ENCODE measurements around the gene MPO. TPM values are rescaled to one million over a fixed set of nuclear protein-coding genes. Genes with fewer than 3 reads are reported as not detected.

MPO gene
- total and polyA plus RNA-seq, 2 experiments from 2014 or later: not detected

- Histone ChIP-seq H3K4me2 (ENCODE audit: unreplicated experiment) (no peak overlapping the region), H3K27me3 (replicated peaks; ENCODE audit: insufficient read depth) (no peaks in the 10 kb centered on the region; the same call in 1 of the 2 replicates), H2AFZ (no peak overlapping the region), H3K9me3 (ENCODE audit: low read depth) (no peaks in the 10 kb centered on the region), H3K36me3 (ENCODE audit: low read depth) (no peaks in the 10 kb centered on the region), H3K27ac (no peak overlapping the region), H3K4me1 (ENCODE audit: insufficient read depth) (no peaks in the 10 kb centered on the region), H3F3A (ENCODE audit: insufficient read depth) (no peaks in the 10 kb centered on the region), H4K20me1 (ENCODE audit: insufficient read depth) (no peaks in the 10 kb centered on the region), H3K9me2 (ENCODE audit: insufficient read depth) (no peaks in the 10 kb centered on the region), H3K79me2 (ENCODE audit: insufficient read depth) (no peaks in the 10 kb centered on the region), H3K9ac (no peak overlapping the region), H3K4me3 (no peak overlapping the region)
- in situ Hi-C loops (cut with MboI): no loop called here
- DNase-seq: no peak
- WGBS, 2 experiments (ENCODE audit: low coverage in 1 of 2, low lambda C conversion rate in 2 of 2, missing lambda C conversion rate in 2 of 2): 86 to 88% methylated on average over 8 to 9 of the region's 9 CpGs
- no peak for TF ChIP-seq EZH2 (IDR thresholded peaks at IDR 0.05; ENCODE audit: insufficient read depth, poor library complexity, severe bottlenecking)
- TF ChIP-seq EZH2phosphoT487 (IDR thresholded peaks at IDR 0.05; ENCODE audit: insufficient read depth, low read depth): no peak
Observed at GRCh38 chr17:58322581-58323185, 41.9 kb upstream of the MPO start.

GRCh38 chr17:58321571-58322525, 41.1 kb upstream of the MPO start:
- WGBS, 2 experiments (ENCODE audit: low coverage in 1 of 2, low lambda C conversion rate in 2 of 2, missing lambda C conversion rate in 2 of 2): 86 to 88% methylated on average over 18 of the region's 18 CpGs
- no peak for TF ChIP-seq EZH2phosphoT487 (IDR thresholded peaks at IDR 0.05; ENCODE audit: insufficient read depth, low read depth)
- H3K9me3 ChIP-seq (ENCODE audit: low read depth): no peaks in the 10 kb centered on the region
- no peak overlapping the region for H3K4me2 ChIP-seq (ENCODE audit: unreplicated experiment)
- no peak overlapping the region for H3K4me3 ChIP-seq
- H3K36me3 ChIP-seq (ENCODE audit: low read depth): no peaks in the 10 kb centered on the region
- H3K9me2 ChIP-seq (ENCODE audit: insufficient read depth): no peaks in the 10 kb centered on the region
- no peaks in the 10 kb centered on the region for H3K79me2 ChIP-seq (ENCODE audit: insufficient read depth)
- DNase-seq: no peak
- no peaks in the 10 kb centered on the region for H4K20me1 ChIP-seq (ENCODE audit: insufficient read depth)
- no peak overlapping the region for H3K9ac ChIP-seq
- in situ Hi-C loops (cut with MboI): no loop called here
- H3K27me3 ChIP-seq (replicated peaks; ENCODE audit: insufficient read depth): no peaks in the 10 kb centered on the region; the same call in 1 of the 2 replicates
- H3K27ac ChIP-seq: no peak overlapping the region
- H3K4me1 ChIP-seq (ENCODE audit: insufficient read depth): no peaks in the 10 kb centered on the region
- no peak overlapping the region for H2AFZ ChIP-seq
- H3F3A ChIP-seq (ENCODE audit: insufficient read depth): no peaks in the 10 kb centered on the region

GRCh38 chr17:58320570-58321323, 40.0 kb upstream of the MPO start:
- Histone ChIP-seq H3K4me1 (ENCODE audit: insufficient read depth) (no peaks in the 10 kb centered on the region), H3K36me3 (ENCODE audit: low read depth) (no peaks in the 10 kb centered on the region), H3F3A (ENCODE audit: insufficient read depth) (no peaks in the 10 kb centered on the region), H3K79me2 (ENCODE audit: insufficient read depth) (no peaks in the 10 kb centered on the region), H3K4me3 (no peak overlapping the region), H3K9me3 (ENCODE audit: low read depth) (no peaks in the 10 kb centered on the region), H3K27me3 (replicated peaks; ENCODE audit: insufficient read depth) (no peaks in the 10 kb centered on the region; the same call in 1 of the 2 replicates), H3K9me2 (ENCODE audit: insufficient read depth) (no peaks in the 10 kb centered on the region), H3K27ac (no peak overlapping the region), H2AFZ (no peak overlapping the region), H3K4me2 (ENCODE audit: unreplicated experiment) (no peak overlapping the region), H4K20me1 (ENCODE audit: insufficient read depth) (no peaks in the 10 kb centered on the region), H3K9ac (no peak overlapping the region)
- TF ChIP-seq EZH2phosphoT487 (IDR thresholded peaks at IDR 0.05; ENCODE audit: insufficient read depth, low read depth): no peak
- TF ChIP-seq EZH2 (IDR thresholded peaks at IDR 0.05; ENCODE audit: insufficient read depth, poor library complexity, severe bottlenecking): no peak
- no peak for DNase-seq
- in situ Hi-C loops (cut with MboI): no loop called here
- WGBS, 2 experiments (ENCODE audit: low coverage in 1 of 2, low lambda C conversion rate in 2 of 2, missing lambda C conversion rate in 2 of 2): 77 to 79% methylated on average over 9 of the region's 9 CpGs

GRCh38 chr17:58320163-58320558, 39.4 kb upstream of the MPO start:
- Histone ChIP-seq H3K27ac (no peak overlapping the region), H3K36me3 (ENCODE audit: low read depth) (no peaks in the 10 kb centered on the region), H3K4me3 (no peak overlapping the region), H3K9me2 (ENCODE audit: insufficient read depth) (no peaks in the 10 kb centered on the region), H3K9me3 (ENCODE audit: low read depth) (no peaks in the 10 kb centered on the region), H3K27me3 (replicated peaks; ENCODE audit: insufficient read depth) (no peaks in the 10 kb centered on the region; the same call in 1 of the 2 replicates), H4K20me1 (ENCODE audit: insufficient read depth) (no peaks in the 10 kb centered on the region), H3K79me2 (ENCODE audit: insufficient read depth) (no peaks in the 10 kb centered on the region), H3K9ac (no peak overlapping the region), H3K4me2 (ENCODE audit: unreplicated experiment) (no peak overlapping the region), H2AFZ (no peak overlapping the region), H3K4me1 (ENCODE audit: insufficient read depth) (no peaks in the 10 kb centered on the region), H3F3A (ENCODE audit: insufficient read depth) (no peaks in the 10 kb centered on the region)
- 71 to 81% methylated on average over 6 to 7 of the region's 7 CpGs for WGBS, 2 experiments (ENCODE audit: low coverage in 1 of 2, low lambda C conversion rate in 2 of 2, missing lambda C conversion rate in 2 of 2)
- in situ Hi-C loops (cut with MboI): no loop called here
- TF ChIP-seq EZH2 (IDR thresholded peaks at IDR 0.05; ENCODE audit: insufficient read depth, poor library complexity, severe bottlenecking) (no peak), EZH2phosphoT487 (IDR thresholded peaks at IDR 0.05; ENCODE audit: insufficient read depth, low read depth) (no peak)
- no peak for DNase-seq

All from GM23248 (cell line).